NT2/D1 (cell line): ENCODE results near the gene KCNG4.
A peak's percentile ranks its signal among the peaks of the same experiment; 100 is the strongest.

Experiments used
- DNase-seq: peaks from one replicate; pipeline ENCODE4 v3.0.0-alpha.2; 2011; ENCODE audit warnings: low read depth, low spot score
- H3K27me3 ChIP-seq: 2 replicates; pipeline ENCODE4 v1.6.0; 2011; ENCODE audit warnings: mild to moderate bottlenecking; ENCODE audit not compliant: insufficient read length, insufficient read depth
- H3K36me3 ChIP-seq: 2 replicates; pipeline ENCODE4 v1.6.1; 2011; ENCODE audit warnings: mild to moderate bottlenecking, low read length, mixed read lengths; ENCODE audit not compliant: insufficient read depth, insufficient read length
- H3K4me1 ChIP-seq: 2 replicates; pipeline ENCODE4 v1.5.1; 2011; ENCODE audit not compliant: insufficient read depth, insufficient read length
- H3K4me3 ChIP-seq: 2 replicates; pipeline ENCODE4 v1.5.1; 2011; ENCODE audit warnings: low read depth; ENCODE audit not compliant: insufficient read length
- H3K9ac ChIP-seq: 2 replicates; pipeline ENCODE4 v1.6.0; 2011; ENCODE audit warnings: low read depth; ENCODE audit not compliant: insufficient read length
- H3K9me3 ChIP-seq: 2 replicates; pipeline ENCODE4 v1.5.1; 2011; ENCODE audit warnings: mild to moderate bottlenecking, low read length; ENCODE audit not compliant: insufficient read depth
- SUZ12 ChIP-seq: IDR thresholded peaks from 2 replicates; pipeline ENCODE4 v1.6.1; 2011; ENCODE audit not compliant: insufficient read length, insufficient read depth; ENCODE audit errors: extremely low read depth
- YY1 ChIP-seq: IDR thresholded peaks from 2 replicates; pipeline ENCODE4 v1.6.1; 2011; ENCODE audit not compliant: insufficient read length, insufficient read depth
- ZNF274 ChIP-seq: IDR thresholded peaks from 2 replicates; pipeline ENCODE4 v1.6.1; 2011; ENCODE audit warnings: mild to moderate bottlenecking, low read depth, low read length

The KCNG4 gene

DNA sequence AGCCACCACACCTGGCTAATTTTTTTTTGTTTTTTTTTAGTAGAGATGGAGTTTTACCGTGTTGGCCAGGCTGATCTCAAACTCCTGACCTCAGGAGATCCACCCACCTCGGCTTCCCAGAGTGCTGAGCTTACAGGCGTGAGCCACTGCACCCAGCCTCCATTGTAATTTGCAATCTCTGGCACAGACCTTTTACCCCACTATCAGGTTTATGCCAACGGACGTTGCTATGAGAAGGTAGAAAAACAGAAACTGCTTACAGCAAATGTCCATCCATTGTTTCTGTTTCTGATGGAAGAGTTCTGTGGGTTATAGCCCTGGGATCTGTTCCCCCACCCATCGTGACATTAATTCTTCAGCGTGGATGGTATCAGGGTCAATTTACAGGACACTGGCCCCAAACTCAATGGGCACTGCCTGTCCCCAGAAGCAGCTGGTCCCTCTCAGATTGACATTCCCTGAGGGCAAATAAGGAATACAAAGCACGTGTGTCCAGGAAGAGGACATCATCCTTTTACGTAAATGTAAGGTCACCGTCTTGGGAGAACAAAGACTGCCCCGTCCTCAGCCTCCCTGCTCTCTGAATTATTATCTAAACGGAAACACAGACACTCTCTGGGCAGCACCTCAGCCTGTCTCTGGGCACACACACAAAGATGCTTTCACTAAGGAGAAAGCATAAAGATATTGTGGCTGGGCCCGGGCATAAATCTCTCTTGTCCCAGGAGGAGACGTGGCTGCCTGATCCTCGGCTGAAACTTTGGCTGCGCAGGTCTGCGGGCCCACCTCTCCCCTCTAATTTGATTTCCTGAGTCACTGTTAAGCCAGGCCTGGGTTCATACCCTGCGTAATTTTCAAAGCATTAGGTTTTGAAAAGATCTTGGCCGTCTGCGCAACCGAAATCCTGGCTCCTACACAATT, 5.2 kb downstream of the KCNG4 start:
- Histone ChIP-seq H3K9me3 (no peaks in the 10 kb centered on the region), H3K9ac (no peak overlapping the region), H3K27me3 (peaks cover 3% of the 10 kb centered on the region), H3K36me3 (no peaks in the 10 kb centered on the region), H3K4me1 (peaks cover 5% of the 10 kb centered on the region), H3K4me3 (no peak overlapping the region)
- no peak for TF ChIP-seq SUZ12
- TF ChIP-seq ZNF274, result no peak
- TF ChIP-seq YY1, result no peak
- DNase-seq, result no peak

DNA sequence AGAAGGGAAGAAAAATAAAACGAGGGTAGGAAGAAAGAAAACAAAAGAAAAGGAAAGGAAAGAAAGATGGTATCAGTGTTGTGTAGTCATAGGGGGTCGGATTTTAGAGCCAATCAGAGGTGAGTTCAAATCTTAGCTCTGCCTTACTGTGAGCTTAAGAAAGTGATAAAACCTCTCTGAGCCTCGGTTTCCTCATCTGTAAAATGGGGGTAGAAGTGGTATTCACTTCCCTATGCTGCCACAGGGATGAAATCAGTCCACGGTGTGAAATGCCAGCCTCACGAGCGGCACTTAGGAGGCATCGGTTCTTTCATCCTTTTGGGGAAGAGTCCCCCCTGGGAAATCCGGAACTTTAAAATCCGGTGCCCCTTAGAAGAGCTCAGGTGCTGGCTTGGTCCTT, 6.1 kb downstream of the KCNG4 start:
- Histone ChIP-seq H3K4me1 (peaks cover 8% of the 10 kb centered on the region), H3K27me3 (peaks cover 3% of the 10 kb centered on the region), H3K36me3 (no peaks in the 10 kb centered on the region), H3K9ac (no peak overlapping the region), H3K9me3 (no peaks in the 10 kb centered on the region), H3K4me3 (no peak overlapping the region)
- no peak for DNase-seq
- TF ChIP-seq SUZ12 (no peak), ZNF274 (no peak), YY1 (no peak)

GRCh38 chr16:84232969-84233368, 6.8 kb downstream of the KCNG4 start:
- Histone ChIP-seq H3K4me1 (peaks cover 9% of the 10 kb centered on the region), H3K27me3 (peaks cover 1% of the 10 kb centered on the region), H3K36me3 (no peaks in the 10 kb centered on the region), H3K4me3 (no peak overlapping the region), H3K9ac (no peak overlapping the region), H3K9me3 (no peaks in the 10 kb centered on the region)
- TF ChIP-seq SUZ12 (no peak), YY1 (no peak), ZNF274 (no peak)
- no peak for DNase-seq

DNA sequence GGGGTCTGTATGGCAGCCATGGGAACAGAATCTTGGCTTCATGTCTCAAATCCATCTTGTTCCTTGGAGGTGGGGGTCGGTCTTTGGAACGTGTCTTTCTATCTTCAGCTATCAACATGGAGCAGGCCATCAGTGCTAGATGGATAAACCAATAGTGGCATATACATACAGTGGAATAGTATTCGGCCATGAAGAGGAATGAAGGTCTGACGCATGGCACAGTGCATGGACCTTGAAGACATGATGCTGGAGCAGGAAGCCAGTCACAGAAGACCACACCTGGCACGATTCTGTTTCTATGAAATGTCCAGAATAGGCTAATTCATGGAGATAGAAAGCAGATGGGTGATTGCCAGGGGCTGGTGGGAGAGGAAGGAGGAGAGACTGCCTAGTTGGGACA, 7.8 kb downstream of the KCNG4 start:
- H3K27me3 ChIP-seq, result no peaks in the 10 kb centered on the region
- H3K4me1 ChIP-seq, result peaks cover 13% of the 10 kb centered on the region
- H3K9ac ChIP-seq, result no peak overlapping the region
- no peaks in the 10 kb centered on the region for H3K36me3 ChIP-seq
- no peak for TF ChIP-seq YY1
- no peak for TF ChIP-seq SUZ12
- TF ChIP-seq ZNF274, result no peak
- H3K4me3 ChIP-seq, result no peak overlapping the region
- no peak for DNase-seq
- H3K9me3 ChIP-seq, result no peaks in the 10 kb centered on the region

DNA sequence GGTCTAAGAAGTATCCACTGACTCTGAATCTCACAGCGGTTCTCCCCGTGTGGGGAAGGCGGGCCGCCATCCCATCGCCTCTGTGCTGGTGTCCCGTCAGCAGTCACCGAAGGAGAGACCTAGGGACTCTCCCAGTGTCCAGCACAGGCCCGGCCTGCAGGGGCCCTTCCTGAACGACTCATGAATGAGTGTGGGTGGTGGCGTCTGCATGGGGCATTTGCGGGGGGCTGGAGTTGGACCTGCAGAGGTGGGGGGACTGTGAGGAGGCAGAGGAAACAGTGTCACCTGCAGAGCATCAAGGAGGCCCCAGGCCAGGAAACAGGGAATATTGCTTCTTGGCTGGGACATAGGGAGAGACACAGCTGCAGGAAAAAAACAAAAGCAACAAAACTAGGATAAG, 10.3 kb downstream of the KCNG4 start:
- Histone ChIP-seq H3K9ac (no peak overlapping the region), H3K36me3 (no peaks in the 10 kb centered on the region), H3K27me3 (no peaks in the 10 kb centered on the region), H3K4me1 (peaks cover 11% of the 10 kb centered on the region), H3K9me3 (no peaks in the 10 kb centered on the region), H3K4me3 (no peak overlapping the region)
- DNase-seq, result no peak
- TF ChIP-seq YY1 (no peak), ZNF274 (no peak), SUZ12 (no peak)

DNA sequence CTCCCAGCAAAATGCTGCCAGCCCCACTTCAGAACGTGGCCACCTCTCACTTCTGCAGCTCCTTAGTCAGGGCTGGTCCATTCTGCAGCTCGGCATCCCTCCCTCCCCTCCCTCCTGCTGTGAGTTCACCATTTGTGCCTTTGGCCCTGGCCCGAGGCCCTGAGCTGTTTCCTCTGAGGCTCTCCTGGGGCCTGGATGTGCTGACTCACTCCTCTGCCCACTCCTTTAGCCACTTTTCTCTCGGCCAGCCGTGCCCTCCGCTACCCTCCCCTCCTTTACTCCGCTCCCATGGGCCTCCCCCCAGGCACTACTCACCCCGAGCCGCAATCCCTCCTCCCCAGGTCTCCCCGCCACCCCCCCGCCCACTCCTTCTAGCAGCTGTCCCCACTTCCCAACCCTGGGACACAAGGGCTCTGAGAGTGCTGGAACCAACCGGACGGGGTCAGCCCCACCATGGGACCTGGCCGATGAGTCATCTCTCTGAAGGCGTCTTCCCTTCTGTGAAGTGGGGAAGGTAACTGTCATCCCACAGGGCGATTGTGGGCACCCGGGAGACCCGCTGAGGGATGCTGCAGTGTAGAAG, 11.5 kb downstream of the KCNG4 start:
- H3K9ac ChIP-seq, result peak overlapping the region; percentile 53
- peak; percentile 51 for DNase-seq
- H3K4me3 ChIP-seq, result peak overlapping the region; percentile 11
- TF ChIP-seq YY1, result no peak
- TF ChIP-seq SUZ12, result no peak
- TF ChIP-seq ZNF274, result no peak
- H3K27me3 ChIP-seq, result no peaks in the 10 kb centered on the region
- H3K9me3 ChIP-seq, result no peaks in the 10 kb centered on the region; the same call in 1 of the 2 replicates
- H3K36me3 ChIP-seq, result no peaks in the 10 kb centered on the region
- H3K4me1 ChIP-seq, result peaks cover 11% of the 10 kb centered on the region

GRCh38 chr16:84227548-84227947, 12.3 kb downstream of the KCNG4 start:
- TF ChIP-seq ZNF274 (no peak), YY1 (no peak), SUZ12 (no peak)
- H3K36me3 ChIP-seq, result no peaks in the 10 kb centered on the region
- H3K4me3 ChIP-seq, result no peak overlapping the region
- peaks cover 11% of the 10 kb centered on the region for H3K4me1 ChIP-seq
- H3K27me3 ChIP-seq, result no peaks in the 10 kb centered on the region
- H3K9me3 ChIP-seq, result no peaks in the 10 kb centered on the region; the same call in 1 of the 2 replicates
- H3K9ac ChIP-seq, result peak overlapping the region; percentile 50
- no peak for DNase-seq
